K562 (cell line): ENCODE data around the gene PPP2R2B.

Experiments
- ARID4B ChIP-seq: sonication (generic); formaldehyde crosslinking; IDR thresholded peaks from 2 replicates; pipeline ENCODE4 v1.8.0; 2022; ENCODE audit warnings: mild to moderate bottlenecking, missing genetic modification reagents
- ATF2 ChIP-seq: sonication (generic); formaldehyde crosslinking; IDR thresholded peaks from 2 replicates; pipeline ENCODE4 v1.8.1; 2022; ENCODE audit warnings: missing genetic modification reagents
- CHD4 ChIP-seq: fragments of 200-600 bp; sonication (generic); IDR thresholded peaks from 3 replicates; pipeline ENCODE4 v1.6.1; 2012; ENCODE audit warnings: low read depth, mild to moderate bottlenecking, mixed read lengths, low read length, inconsistent platforms; ENCODE audit not compliant: insufficient read depth, insufficient replicate concordance, poor library complexity, severe bottlenecking
- PCBP2 ChIP-seq: fragments of 200-400 bp; formaldehyde crosslinking; IDR thresholded peaks from 2 replicates; pipeline ENCODE4 v1.6.1; 2018; ENCODE audit warnings: low read length, low read depth, mild to moderate bottlenecking, moderate library complexity; ENCODE audit not compliant: poor library complexity, severe bottlenecking
- POLR2AphosphoS2 ChIP-seq: IDR thresholded peaks from 2 replicates; pipeline ENCODE4 v1.6.1; 2012; ENCODE audit warnings: low read length, improper control_type of control experiment
- POLR2AphosphoS5 ChIP-seq: IDR thresholded peaks from 2 replicates; pipeline ENCODE4 v1.6.1; 2011; ENCODE audit warnings: mild to moderate bottlenecking, low read depth, low read length, moderate library complexity; ENCODE audit not compliant: control insufficient read depth, insufficient read depth
- SOX6 ChIP-seq: fragments of 450-650 bp; IDR thresholded peaks from 2 replicates; pipeline ENCODE4 v1.6.1; 2014; ENCODE audit warnings: mild to moderate bottlenecking
- ZKSCAN8 ChIP-seq: fragments of 200-800 bp; sonication (Bioruptor generic); IDR thresholded peaks from 2 replicates; pipeline ENCODE4 v1.6.1; 2016; ENCODE audit warnings: missing genetic modification characterization, missing compliant biosample characterization
- TF ChIP-seq, protein P1 (sequence below), 2 experiments: fragments of 450-650 bp; formaldehyde crosslinking in 1 of 2; IDR thresholded peaks; 2 replicates each; pipeline versions ENCODE4 v1.4.0 to v1.6.1; 2014 to 2020; ENCODE audit warnings: mild to moderate bottlenecking in 2 of 2, borderline replicate concordance in 1 of 2, low read depth in 1 of 2

- TF ChIP-seq, protein P1, sequence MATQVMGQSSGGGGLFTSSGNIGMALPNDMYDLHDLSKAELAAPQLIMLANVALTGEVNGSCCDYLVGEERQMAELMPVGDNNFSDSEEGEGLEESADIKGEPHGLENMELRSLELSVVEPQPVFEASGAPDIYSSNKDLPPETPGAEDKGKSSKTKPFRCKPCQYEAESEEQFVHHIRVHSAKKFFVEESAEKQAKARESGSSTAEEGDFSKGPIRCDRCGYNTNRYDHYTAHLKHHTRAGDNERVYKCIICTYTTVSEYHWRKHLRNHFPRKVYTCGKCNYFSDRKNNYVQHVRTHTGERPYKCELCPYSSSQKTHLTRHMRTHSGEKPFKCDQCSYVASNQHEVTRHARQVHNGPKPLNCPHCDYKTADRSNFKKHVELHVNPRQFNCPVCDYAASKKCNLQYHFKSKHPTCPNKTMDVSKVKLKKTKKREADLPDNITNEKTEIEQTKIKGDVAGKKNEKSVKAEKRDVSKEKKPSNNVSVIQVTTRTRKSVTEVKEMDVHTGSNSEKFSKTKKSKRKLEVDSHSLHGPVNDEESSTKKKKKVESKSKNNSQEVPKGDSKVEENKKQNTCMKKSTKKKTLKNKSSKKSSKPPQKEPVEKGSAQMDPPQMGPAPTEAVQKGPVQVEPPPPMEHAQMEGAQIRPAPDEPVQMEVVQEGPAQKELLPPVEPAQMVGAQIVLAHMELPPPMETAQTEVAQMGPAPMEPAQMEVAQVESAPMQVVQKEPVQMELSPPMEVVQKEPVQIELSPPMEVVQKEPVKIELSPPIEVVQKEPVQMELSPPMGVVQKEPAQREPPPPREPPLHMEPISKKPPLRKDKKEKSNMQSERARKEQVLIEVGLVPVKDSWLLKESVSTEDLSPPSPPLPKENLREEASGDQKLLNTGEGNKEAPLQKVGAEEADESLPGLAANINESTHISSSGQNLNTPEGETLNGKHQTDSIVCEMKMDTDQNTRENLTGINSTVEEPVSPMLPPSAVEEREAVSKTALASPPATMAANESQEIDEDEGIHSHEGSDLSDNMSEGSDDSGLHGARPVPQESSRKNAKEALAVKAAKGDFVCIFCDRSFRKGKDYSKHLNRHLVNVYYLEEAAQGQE (IDR thresholded peaks at IDR 0.05; ENCODE audit: borderline replicate concordance), result no peak
- TF ChIP-seq, protein P1 (CRISPR knock-in tag; IDR thresholded peaks at IDR 0.05; ENCODE audit: low read depth), result no peak
- TF ChIP-seq SOX6 (no peak), ZKSCAN8 (CRISPR knock-in tag) (no peak), ATF2 (CRISPR knock-in tag) (no peak), ARID4B (CRISPR knock-in tag) (no peak), PCBP2 (no peak), POLR2AphosphoS5 (no peak), CHD4 (no peak), POLR2AphosphoS2 (no peak)
Measured at GRCh38 chr5:146539973-146540372, 338.6 kb downstream of the PPP2R2B start.
